HG03457 (cell line): ENCODE measurements around the gene RHEB.

Experiments used
- ATAC-seq: cut with Tn5 transposase; IDR thresholded peaks from one replicate; pipeline ENCODE4 v1.9.1; 2021; ENCODE audit warnings: moderate number of reproducible peaks; ENCODE audit not compliant: unreplicated experiment

Gene RHEB

DNA sequence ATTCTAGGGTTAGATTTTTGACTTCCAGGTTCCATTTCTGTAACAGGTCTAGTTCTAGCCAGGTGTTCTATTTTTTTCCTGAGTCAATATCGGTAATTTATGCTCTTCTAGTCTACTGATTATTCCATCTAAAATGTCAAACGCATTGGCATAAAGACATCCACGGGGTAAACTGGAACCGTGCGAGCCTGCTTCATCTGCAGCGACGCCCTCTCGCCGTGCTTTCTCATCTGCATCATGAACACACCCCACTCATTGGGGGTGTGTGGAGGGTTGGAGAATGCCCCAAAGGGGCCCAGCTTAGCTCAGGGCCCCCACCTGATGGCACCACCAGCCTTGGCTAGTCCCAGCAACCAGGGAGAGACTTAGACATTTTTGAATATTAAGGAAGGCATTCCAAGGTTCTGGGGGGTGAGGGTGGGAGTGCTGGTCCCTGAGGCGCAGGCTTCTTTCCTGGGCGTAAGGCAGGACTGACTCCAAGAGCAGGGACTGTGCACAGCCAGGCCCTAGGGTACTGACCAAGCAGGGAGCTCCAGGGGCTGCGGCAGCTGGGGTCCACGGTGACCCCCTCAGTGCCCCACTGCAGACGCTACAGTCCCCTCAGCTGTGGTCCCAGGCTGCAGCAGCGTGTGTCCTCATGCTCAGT is 66.9 kb downstream of the RHEB start:
- ATAC-seq: no peak

DNA sequence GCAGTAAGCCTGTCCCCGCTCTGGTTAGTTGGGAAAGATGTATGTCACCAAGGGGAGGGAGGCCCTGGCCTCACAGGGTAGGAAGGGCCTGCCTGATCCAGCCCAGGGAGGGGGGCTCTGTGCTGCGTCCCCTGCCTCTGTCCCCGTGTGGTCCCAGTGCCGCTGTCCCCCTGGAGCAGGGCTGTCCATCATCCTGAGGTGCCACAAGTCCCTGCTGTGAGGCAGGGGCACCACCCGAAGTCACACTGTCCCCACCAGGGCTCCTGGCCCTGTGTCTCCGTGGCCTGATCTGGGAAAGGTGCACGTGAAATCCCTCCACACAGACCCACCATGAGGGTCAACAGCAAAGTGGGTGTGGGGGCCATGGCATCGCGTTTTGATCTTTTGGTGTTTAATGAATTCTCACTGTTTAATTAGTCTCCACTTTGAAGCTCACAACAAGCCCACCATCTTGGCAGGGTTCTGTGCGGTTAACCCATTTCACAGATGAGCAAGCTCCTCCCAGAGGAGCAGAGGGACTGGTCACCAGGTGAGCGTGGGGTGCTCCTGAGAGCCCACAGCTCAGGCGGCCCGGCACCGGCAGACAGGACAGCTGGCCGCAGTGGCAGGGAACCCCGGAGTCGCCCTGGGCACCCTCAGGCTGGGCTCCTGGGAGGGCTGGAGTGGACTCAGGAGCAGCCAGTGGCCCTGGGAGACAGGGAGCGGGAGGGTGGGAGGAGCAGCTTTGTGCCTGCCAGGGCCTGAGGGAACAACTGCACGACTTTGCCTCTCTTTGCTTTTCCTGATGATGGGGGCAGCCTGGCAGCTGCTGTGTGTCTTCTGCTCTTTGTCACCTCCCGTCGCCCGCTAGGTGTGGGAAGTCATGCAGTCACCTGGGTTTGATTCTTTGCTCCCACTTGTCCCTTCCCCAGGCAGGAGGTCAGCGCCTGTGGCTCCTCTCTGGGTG is 67.8 kb downstream of the RHEB start:
- ATAC-seq: no peak

DNA sequence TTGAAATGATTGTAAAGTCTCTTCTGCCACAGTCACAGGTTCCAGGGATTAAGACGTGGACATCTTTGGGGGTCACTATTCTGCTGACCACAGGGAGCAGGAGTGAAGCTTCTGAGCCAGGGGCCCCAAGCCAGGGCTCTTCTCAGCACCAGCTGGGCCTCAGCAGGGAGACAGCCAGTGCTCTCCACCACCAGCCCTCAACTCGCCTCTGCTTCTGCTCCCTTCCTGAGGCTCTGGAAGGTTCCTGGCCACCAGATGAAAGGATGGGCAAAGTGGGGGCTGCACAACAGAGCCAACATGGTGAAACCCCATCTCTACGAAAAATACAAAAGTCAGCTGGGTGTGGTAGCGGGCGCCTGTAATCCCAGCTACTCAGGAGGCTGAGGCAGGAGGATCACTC is 68.5 kb downstream of the RHEB start:
- no peak for ATAC-seq

DNA sequence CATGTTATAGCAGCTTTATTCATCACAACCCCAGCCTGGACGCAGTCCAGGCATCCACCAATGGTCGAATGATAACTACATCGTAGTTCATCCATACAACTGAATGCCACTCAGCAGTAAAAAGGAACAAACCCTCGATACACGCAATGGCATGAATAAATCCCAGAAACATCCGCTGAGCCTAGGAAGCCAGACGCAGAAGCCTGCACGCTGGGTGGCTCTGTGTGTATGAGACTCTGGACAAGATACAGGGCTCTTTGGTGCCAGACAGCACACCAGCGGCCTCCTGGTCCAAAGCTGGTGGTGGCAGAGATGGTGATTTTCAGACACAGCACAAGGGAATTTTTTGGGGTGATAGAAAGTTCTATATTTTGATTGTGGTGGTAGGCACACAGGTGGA is 69.7 kb downstream of the RHEB start:
- ATAC-seq: no peak

DNA sequence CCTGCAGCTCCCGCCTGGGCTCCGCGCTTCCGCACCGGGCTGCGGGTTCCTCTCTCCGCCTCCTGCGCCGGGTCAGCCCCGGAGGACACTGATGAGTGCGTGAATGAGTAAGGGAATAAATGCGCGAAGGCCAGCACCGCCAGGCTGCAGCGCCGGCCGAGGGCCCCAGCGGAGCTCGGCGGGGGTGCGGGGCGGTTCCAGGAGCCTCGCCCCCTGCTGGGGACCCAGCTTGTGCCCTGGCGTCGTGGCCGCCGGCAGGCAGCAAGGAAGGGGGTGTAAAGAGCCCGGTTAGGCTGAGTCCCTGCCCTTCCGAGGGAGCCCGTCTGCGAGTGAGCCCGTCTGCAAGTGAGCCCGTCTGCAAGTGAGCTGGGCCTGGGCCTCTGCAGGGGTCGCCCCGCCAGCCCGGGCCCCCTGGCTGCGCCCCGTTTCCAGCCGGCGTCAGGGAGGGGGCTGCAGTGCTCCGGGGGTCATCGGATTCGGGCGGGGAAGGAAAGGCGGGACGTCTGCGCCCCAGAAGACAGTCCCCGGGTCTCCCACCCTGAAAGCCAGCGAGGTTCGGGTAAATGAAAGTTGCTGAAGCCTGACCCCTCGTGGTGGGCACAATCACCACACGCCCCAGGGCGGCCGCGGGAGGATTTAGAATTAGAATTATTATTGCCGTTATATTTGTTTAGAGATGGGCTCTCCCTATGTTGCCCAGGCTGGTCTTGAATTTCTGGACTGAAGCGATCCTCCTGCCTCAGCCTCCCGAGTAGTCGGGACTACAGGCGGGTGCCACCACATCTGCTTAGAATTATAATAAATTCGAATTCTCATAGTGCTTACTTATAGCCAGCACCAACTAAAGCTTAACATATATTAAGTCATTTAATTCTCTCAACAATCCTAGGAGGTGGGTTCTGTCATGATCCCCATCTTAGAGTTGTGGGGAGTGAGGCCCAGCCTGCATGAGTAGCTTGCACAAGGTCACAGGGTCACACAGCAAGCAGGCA is 71.1 kb downstream of the RHEB start:
- ATAC-seq: no peak

DNA sequence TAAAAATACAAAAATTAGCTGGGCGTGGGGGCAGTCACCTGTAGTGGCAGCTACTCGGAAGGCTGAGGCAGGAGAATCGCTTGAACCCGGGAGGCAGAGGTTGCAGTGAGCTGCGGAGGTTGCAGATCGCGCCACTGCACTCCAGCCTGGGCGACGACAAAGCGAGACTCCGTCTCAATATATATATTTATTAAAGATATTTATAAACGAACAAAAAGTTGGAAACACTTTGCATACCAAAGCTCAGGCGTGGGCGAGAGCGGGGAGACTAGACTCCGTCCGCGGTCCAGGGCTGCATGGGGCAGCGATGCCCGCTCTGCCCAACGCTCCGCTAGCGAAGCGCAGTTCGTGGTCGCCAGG is 71.8 kb downstream of the RHEB start:
- no peak for ATAC-seq

DNA sequence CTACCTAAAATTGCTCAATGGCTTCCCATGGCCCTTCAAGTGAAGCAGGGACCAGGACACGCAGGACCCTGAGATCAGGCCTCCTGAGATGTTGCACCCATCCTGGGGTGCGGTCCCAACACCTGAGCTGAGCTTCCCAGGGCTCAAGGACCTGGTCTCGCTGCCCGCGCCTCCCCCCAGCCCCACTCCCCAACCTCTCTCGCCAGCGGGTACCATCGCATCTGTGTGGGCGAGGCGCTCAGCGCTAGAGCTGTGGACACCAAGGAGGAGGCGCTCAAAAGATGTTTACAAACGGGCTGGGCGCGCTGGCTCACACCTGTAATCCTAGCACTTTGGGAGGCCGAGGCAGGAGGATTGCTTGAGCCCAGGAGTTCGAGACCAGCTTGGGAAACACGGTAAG is 72.4 kb downstream of the RHEB start:
- ATAC-seq: no peak

DNA sequence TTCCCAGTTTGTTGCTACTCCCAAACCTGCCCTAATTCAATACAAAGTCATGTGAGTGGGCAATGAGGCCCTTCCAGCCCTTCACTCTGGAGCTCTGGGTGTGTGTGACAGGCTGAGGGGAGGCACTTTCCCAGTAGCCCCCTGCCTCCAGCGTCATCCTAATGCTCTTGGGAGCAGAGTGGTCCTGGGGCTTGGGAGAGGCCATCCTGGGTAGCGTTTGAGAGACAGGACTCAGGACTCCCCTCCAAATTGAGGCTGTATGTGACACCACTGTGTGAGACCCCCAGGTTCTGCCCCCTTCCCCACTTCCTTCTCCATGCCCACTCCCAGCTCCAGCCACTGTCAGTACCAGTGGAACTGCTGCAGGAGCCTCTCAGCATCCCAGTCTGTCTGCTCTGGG is 73.3 kb downstream of the RHEB start:
- ATAC-seq: no peak

DNA sequence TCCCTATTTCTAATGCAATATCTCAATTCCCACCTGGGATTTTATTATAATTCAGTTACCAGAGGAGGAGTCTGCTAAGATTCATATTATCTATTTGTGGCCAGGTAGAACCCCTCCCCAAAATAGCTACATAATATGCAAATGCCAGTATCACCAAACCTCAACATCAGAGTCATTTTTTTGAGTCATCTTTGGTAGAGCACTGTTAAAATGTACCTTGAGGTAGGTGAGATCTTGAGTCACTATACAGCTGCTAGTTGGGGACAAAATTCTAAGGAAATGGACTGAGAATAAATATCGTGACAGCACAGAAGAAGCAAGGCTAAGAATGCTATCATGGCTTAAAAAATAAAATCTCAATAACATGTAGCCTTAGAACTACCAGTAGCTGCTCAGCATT is 75.1 kb downstream of the RHEB start:
- no peak for ATAC-seq

DNA sequence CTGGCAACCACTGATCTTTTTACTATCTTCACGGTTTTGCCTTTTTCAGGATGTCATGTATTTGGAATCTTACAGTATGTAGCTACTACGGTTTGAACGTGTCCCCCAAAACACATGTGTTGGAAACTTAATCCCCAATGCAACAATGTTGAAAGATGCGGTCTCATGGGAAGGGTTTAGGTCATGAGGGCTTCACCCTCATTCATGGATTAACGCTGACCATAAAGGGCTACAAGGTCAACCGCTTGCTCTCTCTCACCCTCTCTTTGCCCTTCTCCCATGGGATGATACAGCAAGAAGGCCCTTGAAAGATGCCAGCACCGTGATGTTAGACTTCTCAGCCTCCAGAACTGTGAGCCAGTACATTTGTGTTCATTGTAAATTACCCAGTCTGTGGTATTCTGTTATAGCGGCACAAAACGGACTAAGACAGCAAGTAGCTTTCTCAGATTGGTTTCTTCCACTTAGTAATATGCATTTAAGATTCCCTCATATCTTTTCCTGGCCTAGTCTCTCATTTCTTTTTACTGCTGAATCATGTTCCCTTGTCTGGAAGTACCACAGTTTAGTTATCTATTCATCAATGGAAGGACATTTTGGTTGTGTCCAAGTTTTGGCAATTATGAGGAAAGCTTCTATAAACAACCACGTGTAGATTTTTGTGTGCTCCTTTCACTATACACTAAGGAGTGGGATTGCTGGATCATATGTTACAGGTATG is 76.8 kb downstream of the RHEB start:
- no peak for ATAC-seq

DNA sequence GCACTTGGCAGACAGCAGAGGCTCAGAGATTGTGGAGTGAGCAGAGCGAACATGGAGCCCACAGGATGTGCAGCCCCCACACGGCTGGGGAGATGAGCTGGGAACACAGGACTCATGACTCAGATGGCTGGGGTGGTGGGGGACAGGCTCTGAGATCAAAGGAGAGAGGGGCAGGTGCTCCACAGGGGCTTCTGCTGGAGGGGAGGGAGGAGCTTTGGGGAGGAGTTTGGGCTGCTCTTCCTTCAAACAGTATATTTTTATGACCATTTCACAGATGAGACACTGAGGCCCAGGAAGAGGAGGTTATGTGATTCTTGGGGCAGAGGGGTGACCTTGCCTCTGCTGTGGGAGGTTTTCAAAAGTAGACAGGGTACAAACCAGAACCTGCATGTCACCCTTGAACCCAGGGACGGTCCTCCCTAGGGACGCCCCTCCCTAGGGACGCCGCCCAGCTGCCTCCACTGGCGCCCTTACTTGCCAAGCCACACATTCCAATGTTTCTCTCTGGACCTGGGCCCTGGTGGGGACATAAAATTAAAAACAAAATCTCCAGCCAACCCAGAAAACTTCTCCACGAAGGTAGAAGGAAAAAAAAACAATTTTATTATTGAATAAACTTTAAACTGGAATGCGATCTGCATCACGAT is 78.8 kb downstream of the RHEB start:
- ATAC-seq: no peak

DNA sequence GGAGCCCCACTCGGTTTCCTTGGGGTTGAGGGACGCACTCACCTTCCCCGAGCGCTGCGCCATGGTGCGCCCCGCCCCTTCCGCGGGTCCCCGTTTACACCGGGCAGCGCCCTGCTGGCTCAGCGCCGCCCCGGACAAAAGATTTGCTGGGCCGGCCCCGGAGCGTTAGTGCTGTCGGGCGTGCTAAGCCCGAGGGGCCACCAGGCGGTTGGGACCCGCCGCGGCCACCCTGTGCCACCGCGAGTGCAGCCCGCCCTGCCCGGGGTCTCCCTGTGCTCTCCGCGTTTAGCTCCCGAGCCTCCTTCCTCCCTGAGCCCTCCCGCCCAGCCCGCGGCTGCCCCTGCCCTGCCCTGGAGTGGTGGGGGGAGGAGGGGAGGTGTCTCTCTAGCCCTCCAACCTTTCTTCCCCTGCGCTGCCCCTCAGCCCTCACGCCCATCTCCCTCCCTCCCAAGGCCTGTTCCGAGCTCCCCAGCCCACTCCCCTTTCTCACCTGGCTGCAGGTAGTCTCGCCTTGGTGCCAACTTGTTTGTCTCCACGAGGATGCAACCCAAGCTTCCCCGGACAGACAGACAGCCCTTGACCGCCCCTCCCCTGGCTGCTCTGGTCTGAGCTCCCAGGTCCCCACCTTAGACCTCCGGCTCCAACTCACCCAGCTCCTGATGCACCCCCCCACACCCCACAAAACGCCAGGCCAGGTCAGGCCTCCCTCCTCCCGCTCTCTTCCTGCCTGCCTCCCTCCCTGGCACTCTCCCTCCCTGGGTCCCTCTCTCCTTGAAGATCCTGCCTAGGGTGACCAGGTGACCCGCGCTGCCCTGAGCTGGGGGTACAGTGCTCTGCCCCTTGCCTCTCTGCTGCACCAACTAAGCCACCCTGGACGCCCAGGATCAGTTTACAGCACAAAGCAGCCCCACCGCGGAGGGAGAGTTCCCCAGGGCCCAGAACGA is 79.6 kb downstream of the RHEB start, which contains the start of gene CRYGN:
Gene CRYGN, minus strand, starts transcription at position 287 of the 944 bp plus-strand sequence. Its CDS starts 224 bp downstream, at position 63.
- no peak for ATAC-seq

DNA sequence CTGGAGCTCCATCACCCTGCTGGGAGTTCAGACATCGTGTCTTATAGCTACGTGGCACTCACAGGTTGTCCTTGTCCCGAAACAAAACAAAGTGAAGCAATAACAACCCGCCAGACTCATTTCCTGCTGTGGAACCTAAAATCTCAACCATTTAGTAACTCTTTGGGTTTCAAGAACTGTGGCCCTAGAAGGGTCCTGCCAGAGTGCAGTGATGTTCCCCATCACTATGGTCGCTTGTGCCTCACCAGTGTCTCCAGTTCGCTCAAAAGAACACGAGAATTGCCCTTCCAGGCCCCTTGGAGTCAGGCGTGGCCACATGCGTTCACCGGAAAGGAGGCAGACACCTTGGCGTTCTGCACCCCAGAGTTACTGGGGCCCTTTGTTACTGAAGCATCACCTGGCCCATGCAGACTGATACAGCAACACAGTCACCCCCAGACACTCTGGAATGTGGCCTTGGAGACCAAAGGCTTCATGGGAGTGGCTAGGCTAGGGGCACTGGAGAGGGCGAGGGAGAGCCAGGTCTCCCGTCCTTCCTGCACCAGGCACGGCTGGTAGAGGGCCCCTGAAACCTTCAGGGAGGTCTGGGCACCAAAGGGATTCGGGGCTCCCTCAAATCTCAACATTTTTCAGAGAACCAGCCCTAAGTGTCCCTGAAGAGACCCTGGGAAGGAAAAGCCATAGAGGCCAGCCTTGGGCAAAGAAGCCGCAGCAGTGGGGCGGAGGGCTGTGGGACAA is 80.7 kb downstream of the RHEB start:
- no peak for ATAC-seq

DNA sequence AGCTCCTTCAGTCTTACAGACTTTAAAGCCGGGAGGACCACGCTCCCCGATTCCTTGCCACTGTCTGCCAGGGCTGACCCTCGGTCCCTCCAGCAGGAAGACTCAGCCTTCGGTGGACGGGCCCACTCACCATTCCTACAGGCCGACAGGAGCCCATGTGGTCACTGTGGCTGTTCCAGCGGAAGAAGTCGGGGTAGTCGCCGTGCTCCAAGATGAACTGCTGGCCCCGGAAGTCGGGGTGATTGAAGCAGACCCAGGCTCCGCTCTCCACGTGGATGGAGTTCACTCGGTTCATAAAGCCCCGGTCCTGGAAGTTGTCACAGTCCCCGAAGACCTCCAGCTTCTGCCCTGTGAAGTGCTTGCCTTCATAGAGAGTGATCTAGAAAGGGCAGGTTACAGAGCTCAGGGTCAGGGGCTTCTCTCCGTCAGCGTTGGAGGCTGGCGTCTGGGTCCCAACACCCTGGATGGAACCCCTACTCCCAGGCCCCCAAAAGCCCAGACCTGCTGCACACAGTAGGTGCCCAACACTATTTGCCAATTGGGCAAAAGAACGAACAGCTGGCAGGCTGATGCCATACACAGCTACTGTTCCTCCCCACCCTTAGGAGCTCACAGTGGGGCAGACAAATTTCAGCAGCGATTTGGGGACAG is 81.7 kb downstream of the RHEB start:
- ATAC-seq: no peak

DNA sequence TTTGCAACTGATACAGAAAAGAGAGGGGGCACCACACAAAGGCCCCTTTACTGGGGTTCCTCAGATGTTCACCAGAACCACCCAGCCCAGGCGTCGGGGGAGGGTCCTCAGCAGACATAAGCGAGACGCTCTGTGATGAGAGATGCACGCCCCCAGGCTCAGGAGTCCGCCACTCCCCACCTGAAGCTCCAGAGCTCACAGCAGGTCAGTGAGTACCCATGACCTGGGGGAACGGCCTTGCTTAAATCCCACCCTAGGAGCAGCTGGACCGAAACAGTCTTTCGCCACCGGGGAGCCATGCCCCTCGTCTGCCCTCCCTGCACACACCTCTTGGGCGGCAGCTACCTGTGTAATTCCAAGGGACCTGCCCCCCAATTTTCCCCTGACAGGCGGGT is 82.5 kb downstream of the RHEB start:
- ATAC-seq: no peak

DNA sequence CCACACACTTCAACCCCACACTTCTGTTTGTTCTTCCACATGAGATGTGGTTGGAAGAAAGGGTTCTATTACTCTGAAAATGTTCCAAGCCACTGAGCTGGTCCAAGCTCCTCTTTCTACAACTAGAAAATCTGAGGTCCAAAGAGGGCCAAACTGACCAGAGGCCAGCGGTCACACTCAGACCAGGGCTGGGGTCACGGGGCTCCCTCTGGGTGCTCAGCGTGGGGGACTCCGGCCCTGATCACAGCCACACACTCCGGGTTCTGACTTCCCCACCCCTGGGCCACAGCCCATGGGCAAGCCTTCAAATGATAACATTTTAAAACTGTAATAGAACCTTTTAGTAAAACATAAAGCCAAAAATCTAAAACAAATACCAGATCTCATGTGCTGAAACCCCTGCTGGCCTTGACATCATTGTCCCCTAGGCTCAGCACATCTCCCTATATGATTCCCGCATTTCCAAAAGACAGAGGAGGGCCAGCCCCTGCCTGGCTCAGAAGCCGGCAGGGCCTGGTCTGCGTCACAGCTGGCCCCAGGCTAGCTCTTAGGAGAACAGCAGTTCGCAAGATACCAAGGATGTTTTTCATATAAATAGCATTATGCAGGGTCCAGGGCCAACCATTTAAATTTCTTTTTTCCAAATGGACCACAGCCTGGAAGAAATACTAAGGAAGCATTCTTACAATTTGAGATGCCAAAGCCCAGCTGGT is 83.1 kb downstream of the RHEB start:
- ATAC-seq: no peak

DNA sequence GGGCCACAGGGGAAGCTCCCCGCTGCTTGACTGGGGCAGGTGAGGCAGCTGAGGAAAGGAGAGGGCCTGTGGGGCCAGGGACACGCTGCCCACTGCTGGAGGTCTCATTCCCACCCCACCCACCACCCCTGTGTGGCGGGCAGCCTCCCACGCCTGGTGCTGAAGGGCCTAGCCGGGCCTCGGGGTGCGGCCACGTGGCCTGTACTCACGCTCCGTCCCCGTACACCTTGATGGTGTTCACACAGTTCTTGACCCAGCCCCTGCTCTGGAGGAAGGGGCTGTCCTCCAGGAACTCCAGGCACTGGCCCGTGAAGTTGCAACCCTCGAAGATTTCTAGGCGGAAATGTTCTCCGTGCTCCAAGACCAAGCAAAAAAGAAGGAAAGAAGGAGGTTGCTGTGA is 83.7 kb downstream of the RHEB start:
- ATAC-seq: no peak
